Upper lobe of left lung (tissue), 4 donors: ENCODE results near the gene TAS2R8.

Experiments used
- CTCF ChIP-seq, 6 experiments: fragments of 450-650 bp in 4 of 6; fragments of 200-600 bp in 2 of 6; sonication (generic) in 2 of 6; IDR thresholded peaks; one replicate each; pipeline ENCODE4 v1.5.1; 2016 to 2019; ENCODE audit warnings: antibody characterized with exemption in 6 of 6
- POLR2A ChIP-seq, 4 donors: fragments of 450-650 bp; IDR thresholded peaks; one replicate each; pipeline ENCODE4 v1.5.1; 2016 to 2017; ENCODE audit warnings: antibody characterized with exemption in 4 of 4, mild to moderate bottlenecking in 2 of 4

GRCh38 chr12:10842862-10843261 lies 35.8 kb upstream of the TAS2R8 start:
- TF ChIP-seq CTCF (IDR thresholded peaks at IDR 0.05) (no peak), POLR2A (IDR thresholded peaks at IDR 0.05) (no peak)
